Panc1 (cell line): Measurements from ENCODE around the gene NUP98. TPM values are rescaled to one million over a fixed set of nuclear protein-coding genes. Genes with fewer than 3 reads are reported as not detected.

Source experiments
- ATAC-seq: fragments of 200-7000 bp; cut with Tn5 transposase; 2 replicates; pipeline ENCODE4 v1.9.1; 2020; ENCODE audit warnings: mild to moderate bottlenecking, moderate library complexity
- BruUV-seq: library from RNA; stranded (reverse); fragments of 400-500 nt; replicated peaks from 2 replicates; lab custom pipeline; 2021; lab: Mats Ljungman, UMichigan
- CTCF ChIA-PET: fragments of 300-600 bp; sonication (Branson Sonifier 250); formaldehyde crosslinking; loops from one replicate; lab custom pipeline; 2022; ENCODE audit warnings: antibody characterized with exemption; lab: Charles Lee
- POLR2A ChIA-PET: fragments of 300-600 bp; sonication (Branson Sonifier 250); formaldehyde crosslinking; loops from one replicate; lab custom pipeline; 2022; ENCODE audit warnings: antibody characterized with exemption; lab: Charles Lee
- DNase-seq: peaks from one replicate; pipeline ENCODE4 v3.0.0-alpha.2; 2010; ENCODE audit warnings: low read depth, low spot score
- H3K27ac ChIP-seq: 2 replicates; pipeline ENCODE4 v1.5.1; 2011; ENCODE audit warnings: mild to moderate bottlenecking, low read length, inconsistent platforms
- H3K27me3 ChIP-seq: fragments of 200-500 bp; sonication (Bioruptor generic); 2 replicates; pipeline ENCODE4 v1.6.0; 2014; ENCODE audit warnings: low read length, inconsistent platforms; ENCODE audit not compliant: control insufficient read depth, insufficient read depth
- H3K36me3 ChIP-seq: fragments of 200-500 bp; sonication (Bioruptor generic); 2 replicates; pipeline ENCODE4 v1.5.1; 2014; ENCODE audit warnings: inconsistent platforms, mild to moderate bottlenecking, low read length, moderate library complexity; ENCODE audit not compliant: control insufficient read depth, insufficient read depth
- H3K4me1 ChIP-seq: 2 replicates; pipeline ENCODE4 v1.5.1; 2011; ENCODE audit warnings: inconsistent platforms, mild to moderate bottlenecking, low read length, moderate library complexity; ENCODE audit not compliant: control insufficient read depth, insufficient read depth
- H3K4me3 ChIP-seq, 2 experiments: 2 replicates each; pipeline ENCODE4 v1.5.1; 2011 to 2012; ENCODE audit warnings: low read depth in 2 of 2, low read length in 2 of 2, mild to moderate bottlenecking in 2 of 2, inconsistent platforms in 1 of 2, moderate library complexity in 1 of 2
- H3K9me3 ChIP-seq: fragments of 200-500 bp; sonication (Bioruptor generic); 2 replicates; pipeline ENCODE4 v1.5.1; 2014; ENCODE audit warnings: low read depth, mild to moderate bottlenecking, inconsistent platforms, low read length, moderate library complexity; ENCODE audit not compliant: control insufficient read depth, insufficient read depth
- CTCF ChIP-seq: fragments of 450-650 bp; IDR thresholded peaks from 2 replicates; pipeline ENCODE4 v1.5.1; 2017; ENCODE audit warnings: mild to moderate bottlenecking
- POLR2AphosphoS5 ChIP-seq: IDR thresholded peaks from 2 replicates; pipeline ENCODE4 v1.6.1; 2012; ENCODE audit warnings: mild to moderate bottlenecking, low read depth, low read length, moderate library complexity
- REST ChIP-seq, 2 experiments: IDR thresholded peaks; 2 replicates each; pipeline ENCODE4 v1.6.1; 2011 to 2012; ENCODE audit warnings: low read depth in 2 of 2, control low read depth in 1 of 2, low read length in 1 of 2, mild to moderate bottlenecking in 1 of 2, moderate library complexity in 1 of 2; ENCODE audit not compliant: insufficient read depth in 1 of 2
- SIN3A ChIP-seq: IDR thresholded peaks from 2 replicates; pipeline ENCODE4 v1.6.1; 2012; ENCODE audit warnings: low read depth, mild to moderate bottlenecking, low read length, moderate library complexity, borderline replicate concordance; ENCODE audit not compliant: insufficient read depth
- TCF7L2 ChIP-seq: IDR thresholded peaks from 2 replicates; pipeline ENCODE4 v1.6.1; 2011; ENCODE audit warnings: mild to moderate bottlenecking, low read depth, low read length, inconsistent platforms
- in situ Hi-C: cut with HindIII; loops from 2 replicates; pipeline ENCODE4 v1.10.0; 2016; ENCODE audit warnings: low sequenced_read_pairs, low pct_unique_long_range_greater_than_20kb
- intact Hi-C: fragments of 100-400 bp; cut with micrococcal nuclease; formaldehyde crosslinking; loops from one replicate; pipeline ENCODE4 v1.10.0; 2022; ENCODE audit not compliant: unreplicated experiment
- total RNA-seq: library from RNA; stranded (reverse); gene quantifications from one replicate; pipeline ENCODE4 v1.2.1, GENCODE V29; 2021; ENCODE audit not compliant: unreplicated experiment

NUP98 gene
- total RNA-seq, 1 experiment from 2014 or later, result 244 TPM

- in situ Hi-C loops, result no loop called here
- POLR2A ChIA-PET, result no interaction called here
- no peak for ATAC-seq
Measured at GRCh38 chr11:3810446-3810845, 13.1 kb upstream of the NUP98 start.

GRCh38 chr11:3809624-3809928 is 12.2 kb upstream of the NUP98 start:
- ChIA-PET POLR2A (no interaction called here), CTCF (interaction anchor here (0.6 to 1.4 kb wide), 7 partner anchors 10 to 263 kb away, joined by 3 to 5 read pairs (median 4); partner anchors contain the start of genes RHOG and STIM1)
- ATAC-seq, result no peak
- Histone ChIP-seq H3K4me1 (peaks cover 9% of the 10 kb centered on the region), H3K36me3 (no peaks in the 10 kb centered on the region), H3K9me3 (no peaks in the 10 kb centered on the region), H3K27ac (no peak overlapping the region), H3K4me3 (no peak overlapping the region), H3K27me3 (no peaks in the 10 kb centered on the region)
- BruUV-seq, result no TSS peak
- in situ Hi-C loops, result no loop called here
- TF ChIP-seq TCF7L2 (no peak), SIN3A (no peak), CTCF (no peak), POLR2AphosphoS5 (no peak), REST (IDR thresholded peaks at IDR 0.05; ENCODE audit: insufficient read depth in 1 of 2, low read depth in 2 of 2, low read length in 1 of 2) (no peak)
- DNase-seq, result no peak
- intact Hi-C loops, result no loop called here

More at GRCh38 chr11:3810446-3810845, 13.1 kb upstream of the NUP98 start:
- Histone ChIP-seq H3K9me3 (no peaks in the 10 kb centered on the region), H3K27ac (no peak overlapping the region), H3K4me3 (no peak overlapping the region), H3K4me1 (peaks cover 9% of the 10 kb centered on the region), H3K36me3 (no peaks in the 10 kb centered on the region), H3K27me3 (no peaks in the 10 kb centered on the region)
- DNase-seq, result no peak
- intact Hi-C loops, result no loop called here
- TF ChIP-seq TCF7L2, result no peak
- TF ChIP-seq POLR2AphosphoS5, result no peak
- no peak for TF ChIP-seq REST (IDR thresholded peaks at IDR 0.05; ENCODE audit: insufficient read depth in 1 of 2, low read depth in 2 of 2, low read length in 1 of 2)
- no peak for TF ChIP-seq CTCF
- no peak for TF ChIP-seq SIN3A
- CTCF ChIA-PET, result interaction anchor here (1.0 to 1.1 kb wide), 2 partner anchors 26 to 262 kb away, joined by 4 read pairs; no protein-coding TSS in a partner anchor
- no TSS peak for BruUV-seq
